ENCODE results near the gene FBXO9. TPM values are rescaled to one million over a fixed set of nuclear protein-coding genes. Genes with fewer than 3 reads are reported as not detected.

Gene FBXO9
- total and polyA plus RNA-seq, 2 of the 8 experiments (the other 6 are each of a cell fraction or from before 2014, with no cell fraction given): 41.3 to 50.9 TPM

DNA sequence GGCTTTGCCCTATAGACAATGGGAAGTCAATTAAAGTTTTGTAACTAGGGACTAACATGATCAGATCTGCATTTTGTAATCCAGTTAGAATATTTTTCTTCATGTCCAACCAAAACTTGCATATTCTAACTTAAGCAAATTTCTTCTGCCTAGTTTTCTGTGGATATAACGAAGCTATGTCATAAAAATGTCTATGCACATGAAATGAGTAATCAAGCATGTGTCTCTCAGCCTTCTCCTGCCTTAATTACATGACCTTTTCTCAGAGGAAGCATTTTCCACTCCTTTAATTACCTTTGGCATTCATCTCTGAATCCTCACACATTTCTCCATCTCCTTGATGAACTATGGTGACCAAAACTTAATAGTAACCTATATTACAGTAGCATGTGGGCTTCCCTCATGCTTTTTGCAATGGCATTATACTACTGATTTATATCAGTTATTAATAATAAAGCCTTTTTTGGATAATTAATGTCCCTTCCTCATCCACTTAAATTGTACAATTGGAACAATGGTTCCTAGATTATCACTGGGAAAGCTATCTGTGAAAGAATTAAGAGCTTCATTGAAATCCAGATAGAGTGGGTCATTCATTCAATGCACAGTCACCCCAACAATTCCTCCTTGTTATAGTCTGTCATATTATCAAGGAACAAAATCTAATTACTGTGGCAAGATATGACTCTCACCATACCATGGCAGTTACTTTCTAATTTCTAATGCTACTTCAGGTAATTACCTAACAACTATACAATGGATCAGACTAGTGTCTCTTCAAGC is 19.1 kb upstream of the FBXO9 start:
- no peak overlapping the region for H4K5ac ChIP-seq (ENCODE audit: insufficient read length, low read depth, low read length)
- no peaks in the 10 kb centered on the region for H3K27me3 ChIP-seq (replicated peaks in 1 of 4; ENCODE audit: control insufficient read depth in 3 of 4, extremely low read depth in 1 of 4, insufficient read depth in 3 of 4, low read length in 3 of 4)
- no peak overlapping the region for H3K27ac ChIP-seq (ENCODE audit: low read depth, low read length)
- H2BK15ac ChIP-seq (ENCODE audit: low read length): no peak overlapping the region
- H2BK20ac ChIP-seq (ENCODE audit: low read length): no peak overlapping the region
- no peak overlapping the region for H2BK12ac ChIP-seq (ENCODE audit: low read depth, low read length)
- no peaks in the 10 kb centered on the region for H3K79me2 ChIP-seq (ENCODE audit: control insufficient read depth in 1 of 2, insufficient read depth in 2 of 2, low read length in 2 of 2)
- no peak overlapping the region for H3K23ac ChIP-seq (ENCODE audit: insufficient read length)
- H3K4ac ChIP-seq (replicated peaks; ENCODE audit: insufficient read length, low read depth, low read length): no peak overlapping the region
- WGBS, 2 experiments (ENCODE audit: extremely low coverage in 1 of 2, insufficient coverage in 1 of 2, insufficient read length in 1 of 2, insufficient replicate concordance in 2 of 2, low coverage in 1 of 2, low lambda C conversion rate in 2 of 2, missing lambda C conversion rate in 1 of 2): 83% methylated on average over 1 of the region's 1 CpG; no CpG with 5 or more reads in 1 of the 2 experiments
- H4K20me1 ChIP-seq (replicated peaks in 1 of 2; ENCODE audit: control insufficient read depth in 1 of 2, insufficient read depth in 2 of 2, low read length in 2 of 2): peaks cover 0 to 1% of the 10 kb centered on the region in 2 experiments
- CTCF ChIA-PET (ENCODE audit: partially characterized antibody): interaction anchor here (1.1 kb wide), 1 partner anchor 31 kb away, joined by 3 read pairs; no protein-coding TSS in a partner anchor
- no peak overlapping the region for H3K56ac ChIP-seq (replicated peaks; ENCODE audit: insufficient read length, low read depth, low read length)
- no peak overlapping the region for H3K4me2 ChIP-seq (ENCODE audit: insufficient read depth in 1 of 2, low read depth in 2 of 2, low read length in 2 of 2)
- no peak overlapping the region for H4K91ac ChIP-seq (replicated peaks; ENCODE audit: insufficient read length, low read length)
- H4K8ac ChIP-seq (ENCODE audit: extremely low read depth, insufficient read depth, low read length): no peak overlapping the region
- H3K9ac ChIP-seq (replicated peaks in 1 of 4; ENCODE audit: extremely low read depth in 1 of 4, low read depth in 3 of 4, low read length in 3 of 4): no peak overlapping the region
- H3K23me2 ChIP-seq (ENCODE audit: low read depth, low read length): no peaks in the 10 kb centered on the region
- H2AK5ac ChIP-seq (ENCODE audit: low read depth, low read length): no peak overlapping the region
- peaks cover 0 to 9% (median 5%) of the 10 kb centered on the region in 4 experiments; a peak in 4 of 7 replicates for H3K4me1 ChIP-seq (replicated peaks in 1 of 4; ENCODE audit: control insufficient read depth in 3 of 4, insufficient read depth in 4 of 4, low read length in 3 of 4)
- no peak overlapping the region for H2AFZ ChIP-seq (ENCODE audit: low read length)
- no peak overlapping the region for H3K18ac ChIP-seq (ENCODE audit: extremely low read depth, low read length)
- FAIRE-seq (no peak), DNase-seq (ENCODE audit: low read depth in 1 of 2, low spot score in 2 of 2) (no peak)
- H3K36me3 ChIP-seq (ENCODE audit: control insufficient read depth in 2 of 4, insufficient read depth in 4 of 4, low read length in 3 of 4): peaks cover 0 to 3% (median under 1%) of the 10 kb centered on the region in 4 experiments; a peak in 2 of 8 replicates
- H2BK5ac ChIP-seq (ENCODE audit: low read depth, low read length): no peak overlapping the region
- no peaks in the 10 kb centered on the region for H3K9me3 ChIP-seq (ENCODE audit: insufficient read depth in 2 of 2, low read depth in 1 of 2, low read length in 1 of 2)
- POLR2A ChIA-PET (ENCODE audit: partially characterized antibody): no interaction called here
- no peak overlapping the region for H3K4me3 ChIP-seq (ENCODE audit: extremely low read depth in 1 of 4, insufficient read depth in 2 of 4, low read depth in 3 of 4, low read length in 4 of 4)
- no peaks in the 10 kb centered on the region for H3K79me1 ChIP-seq (ENCODE audit: low read depth, low read length)
- no peak overlapping the region for H2BK120ac ChIP-seq (replicated peaks; ENCODE audit: low read depth, low read length)
- no peak overlapping the region for H3K14ac ChIP-seq (ENCODE audit: insufficient read length)
- TF ChIP-seq KDM5A (IDR thresholded peaks at IDR 0.05; ENCODE audit: low read length) (no peak), TCF12 (IDR thresholded peaks at IDR 0.05; ENCODE audit: low read depth, low read length) (no peak), GTF2F1 (IDR thresholded peaks at IDR 0.05; ENCODE audit: borderline replicate concordance, low read depth, low read length) (no peak), RFX5 (IDR thresholded peaks at IDR 0.05; ENCODE audit: borderline replicate concordance, low read depth, low read length) (no peak), PHF8 (conservative IDR thresholded peaks at IDR 0.05; ENCODE audit: low read depth, low read length) (no peak), CHD2 (IDR thresholded peaks at IDR 0.05; ENCODE audit: low read length) (no peak), KDM1A (IDR thresholded peaks at IDR 0.05; ENCODE audit: borderline replicate concordance, low read length) (no peak), SUZ12 (IDR thresholded peaks at IDR 0.05; ENCODE audit: low read length) (no peak), SP2 (IDR thresholded peaks at IDR 0.05; ENCODE audit: low read length) (no peak), SAP30 (IDR thresholded peaks at IDR 0.05; ENCODE audit: insufficient read depth, insufficient replicate concordance, low read length) (no peak)
- TF ChIP-seq, protein P1, sequence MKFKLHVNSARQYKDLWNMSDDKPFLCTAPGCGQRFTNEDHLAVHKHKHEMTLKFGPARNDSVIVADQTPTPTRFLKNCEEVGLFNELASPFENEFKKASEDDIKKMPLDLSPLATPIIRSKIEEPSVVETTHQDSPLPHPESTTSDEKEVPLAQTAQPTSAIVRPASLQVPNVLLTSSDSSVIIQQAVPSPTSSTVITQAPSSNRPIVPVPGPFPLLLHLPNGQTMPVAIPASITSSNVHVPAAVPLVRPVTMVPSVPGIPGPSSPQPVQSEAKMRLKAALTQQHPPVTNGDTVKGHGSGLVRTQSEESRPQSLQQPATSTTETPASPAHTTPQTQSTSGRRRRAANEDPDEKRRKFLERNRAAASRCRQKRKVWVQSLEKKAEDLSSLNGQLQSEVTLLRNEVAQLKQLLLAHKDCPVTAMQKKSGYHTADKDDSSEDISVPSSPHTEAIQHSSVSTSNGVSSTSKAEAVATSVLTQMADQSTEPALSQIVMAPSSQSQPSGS (IDR thresholded peaks at IDR 0.05; ENCODE audit: low read length): no peak
